Progenitor cell of endocrine pancreas (in vitro differentiated cells): ENCODE results near the gene PMPCB. TPM values are rescaled to one million over a fixed set of nuclear protein-coding genes. Genes with fewer than 3 reads are reported as not detected.

ENCODE experiments used
- DNase-seq: peaks from one replicate; pipeline ENCODE4 v3.0.0; 2021; ENCODE audit warnings: low spot score; ENCODE audit not compliant: unreplicated experiment
- H3K27ac Mint-ChIP-seq: 2 replicates; pipeline ENCODE4 v1.8.0; 2021; ENCODE audit warnings: mild to moderate bottlenecking, moderate library complexity, mixed read lengths
- H3K27me3 Mint-ChIP-seq: 2 replicates; pipeline ENCODE4 v1.8.0; 2021; ENCODE audit warnings: mixed read lengths
- H3K36me3 Mint-ChIP-seq: 2 replicates; pipeline ENCODE4 v1.8.0; 2022; ENCODE audit warnings: mixed read lengths; ENCODE audit not compliant: insufficient read depth
- H3K4me1 Mint-ChIP-seq: 2 replicates; pipeline ENCODE4 v1.8.0; 2021; ENCODE audit warnings: low read depth, mixed read lengths
- H3K4me3 Mint-ChIP-seq: 2 replicates; pipeline ENCODE4 v1.8.0; 2021; ENCODE audit warnings: low read depth, mild to moderate bottlenecking, moderate library complexity, mixed read lengths
- H3K9me3 Mint-ChIP-seq: 2 replicates; pipeline ENCODE4 v1.8.0; 2021; ENCODE audit warnings: low read depth, mixed read lengths
- CTCF ChIP-seq: fragments of 200-600 bp; sonication (generic); IDR thresholded peaks from one replicate; pipeline ENCODE4 v1.5.0; 2021; ENCODE audit warnings: antibody characterized with exemption, mild to moderate bottlenecking; ENCODE audit not compliant: unreplicated experiment
- total RNA-seq: library from RNA; stranded (reverse); gene quantifications from 2 replicates; pipeline ENCODE4 v1.2.1, GENCODE V29; 2021

The PMPCB gene
- total RNA-seq, 1 donor from 2014 or later = 78.1 TPM

GRCh38 chr7:103292122-103292521 lies 5.1 kb upstream of the PMPCB start:
- Mint-ChIP-seq H3K4me3 (no peak overlapping the region), H3K4me1 (no peaks in the 10 kb centered on the region), H3K9me3 (no peaks in the 10 kb centered on the region), H3K36me3 (no peaks in the 10 kb centered on the region), H3K27me3 (peaks cover 7% of the 10 kb centered on the region), H3K27ac (no peak overlapping the region)
- no peak for TF ChIP-seq CTCF
- DNase-seq = no peak

GRCh38 chr7:103293526-103293925 lies 3.7 kb upstream of the PMPCB start:
- Mint-ChIP-seq H3K27me3 (peaks cover 3% of the 10 kb centered on the region), H3K9me3 (no peaks in the 10 kb centered on the region), H3K27ac (no peak overlapping the region), H3K4me3 (no peak overlapping the region), H3K36me3 (no peaks in the 10 kb centered on the region), H3K4me1 (peaks cover 10% of the 10 kb centered on the region)
- no peak for TF ChIP-seq CTCF
- no peak for DNase-seq

- Mint-ChIP-seq H3K9me3 (no peaks in the 10 kb centered on the region), H3K4me1 (peaks cover 13% of the 10 kb centered on the region), H3K27me3 (peaks cover 3% of the 10 kb centered on the region), H3K36me3 (peaks cover 6% of the 10 kb centered on the region), H3K4me3 (peak overlapping the region; percentile 77), H3K27ac (peak overlapping the region; percentile 65)
- TF ChIP-seq CTCF = no peak
- DNase-seq = no peak
These were observed 573 bp downstream of the PMPCB start for GRCh38 chr7:103297837-103298179.

- no peak overlapping the region for H3K27ac Mint-ChIP-seq
- H3K36me3 Mint-ChIP-seq = peaks cover 13% of the 10 kb centered on the region
- peaks cover 13% of the 10 kb centered on the region for H3K4me1 Mint-ChIP-seq
- no peaks in the 10 kb centered on the region for H3K27me3 Mint-ChIP-seq
- no peak overlapping the region for H3K4me3 Mint-ChIP-seq
- no peaks in the 10 kb centered on the region for H3K9me3 Mint-ChIP-seq
- no peak for TF ChIP-seq CTCF
- DNase-seq = no peak
These were observed 2.4 kb downstream of the PMPCB start for GRCh38 chr7:103299660-103300059.

- no peaks in the 10 kb centered on the region for H3K9me3 Mint-ChIP-seq
- peaks cover 16% of the 10 kb centered on the region for H3K36me3 Mint-ChIP-seq
- peaks cover 13% of the 10 kb centered on the region for H3K4me1 Mint-ChIP-seq
- no peak overlapping the region for H3K4me3 Mint-ChIP-seq
- H3K27ac Mint-ChIP-seq = no peak overlapping the region
- TF ChIP-seq CTCF = no peak
- DNase-seq = no peak
- H3K27me3 Mint-ChIP-seq = no peaks in the 10 kb centered on the region
These were observed 4.2 kb downstream of the PMPCB start for GRCh38 chr7:103301441-103301840.
